KMS-11 (cell line): ENCODE results near the gene MOB1B.

ENCODE experiments used
- H2AFZ ChIP-seq: fragments of 200-600 bp; sonication (generic); 2 replicates; pipeline ENCODE4 v1.6.1; 2016; ENCODE audit warnings: antibody characterized with exemption, mixed run types, low read depth
- H3K27ac ChIP-seq: fragments of 200-600 bp; sonication (generic); 2 replicates; pipeline ENCODE4 v1.6.1; 2016; ENCODE audit warnings: mild to moderate bottlenecking, mixed run types
- H3K27me3 ChIP-seq: fragments of 200-600 bp; sonication (generic); 2 replicates; pipeline ENCODE4 v1.6.1; 2017; ENCODE audit warnings: mild to moderate bottlenecking, low read depth, mixed run types, moderate library complexity; ENCODE audit not compliant: insufficient read depth
- H3K36me3 ChIP-seq: fragments of 200-600 bp; sonication (generic); 2 replicates; pipeline ENCODE4 v1.6.1; 2017; ENCODE audit warnings: mild to moderate bottlenecking, mixed run types; ENCODE audit not compliant: insufficient read depth
- H3K4me1 ChIP-seq: fragments of 200-600 bp; sonication (generic); 2 replicates; pipeline ENCODE4 v1.6.1; 2016; ENCODE audit warnings: mild to moderate bottlenecking, low read depth, mixed run types; ENCODE audit not compliant: poor library complexity, severe bottlenecking
- H3K4me2 ChIP-seq: fragments of 200-600 bp; sonication (generic); 2 replicates; pipeline ENCODE4 v1.7.0; 2016; ENCODE audit warnings: mild to moderate bottlenecking, mixed run types
- H3K4me3 ChIP-seq: fragments of 200-600 bp; sonication (generic); IDR thresholded peaks from 2 replicates; pipeline ENCODE4 v1.6.1; 2017; ENCODE audit warnings: low read depth, low read length, mixed read lengths; ENCODE audit not compliant: insufficient read depth
- H3K79me2 ChIP-seq: fragments of 200-600 bp; sonication (generic); 2 replicates; pipeline ENCODE4 v1.6.1; 2016; ENCODE audit warnings: low read depth, mixed run types; ENCODE audit not compliant: insufficient read depth
- H3K9ac ChIP-seq: fragments of 200-600 bp; sonication (generic); 2 replicates; pipeline ENCODE4 v1.6.1; 2016; ENCODE audit warnings: mild to moderate bottlenecking, mixed run types
- H4K20me1 ChIP-seq: fragments of 200-600 bp; sonication (generic); 2 replicates; pipeline ENCODE4 v1.6.1; 2016; ENCODE audit warnings: mild to moderate bottlenecking, mixed run types; ENCODE audit not compliant: insufficient read depth
- CTCF ChIP-seq: fragments of 200-600 bp; sonication (generic); conservative IDR thresholded peaks from 2 replicates; pipeline ENCODE4 v1.6.1; 2017; ENCODE audit warnings: low read depth, mild to moderate bottlenecking, antibody characterized with exemption, low read length, moderate library complexity, mixed read lengths

The MOB1B gene

GRCh38 chr4:70956549-70957210 is 54.5 kb downstream of the MOB1B start:
- TF ChIP-seq CTCF, result no peak
- H3K4me2 ChIP-seq, result no peak overlapping the region
- H3K4me3 ChIP-seq, result no peak overlapping the region
- no peak overlapping the region for H2AFZ ChIP-seq
- H4K20me1 ChIP-seq, result no peaks in the 10 kb centered on the region
- H3K27me3 ChIP-seq, result no peaks in the 10 kb centered on the region
- no peaks in the 10 kb centered on the region for H3K36me3 ChIP-seq
- H3K9ac ChIP-seq, result no peak overlapping the region
- no peak overlapping the region for H3K27ac ChIP-seq
- H3K79me2 ChIP-seq, result no peaks in the 10 kb centered on the region
- peaks cover 11% of the 10 kb centered on the region for H3K4me1 ChIP-seq

- Histone ChIP-seq H3K27me3 (no peaks in the 10 kb centered on the region), H4K20me1 (no peaks in the 10 kb centered on the region), H3K4me2 (no peak overlapping the region), H2AFZ (no peak overlapping the region), H3K79me2 (no peaks in the 10 kb centered on the region), H3K36me3 (no peaks in the 10 kb centered on the region), H3K27ac (no peak overlapping the region), H3K4me3 (no peak overlapping the region), H3K4me1 (peaks cover 7% of the 10 kb centered on the region), H3K9ac (no peak overlapping the region)
- no peak for TF ChIP-seq CTCF
Observed at GRCh38 chr4:70958681-70959080, 56.5 kb downstream of the MOB1B start.

- Histone ChIP-seq H3K9ac (no peak overlapping the region), H3K27me3 (no peaks in the 10 kb centered on the region), H3K4me1 (no peaks in the 10 kb centered on the region), H3K4me3 (no peak overlapping the region), H3K27ac (no peak overlapping the region), H3K79me2 (no peaks in the 10 kb centered on the region), H3K36me3 (no peaks in the 10 kb centered on the region), H2AFZ (no peak overlapping the region), H3K4me2 (no peak overlapping the region), H4K20me1 (no peaks in the 10 kb centered on the region)
- TF ChIP-seq CTCF, result no peak
Observed at GRCh38 chr4:70969076-70969475, 66.9 kb downstream of the MOB1B start.

- Histone ChIP-seq H2AFZ (no peak overlapping the region), H3K4me2 (no peak overlapping the region), H4K20me1 (no peaks in the 10 kb centered on the region), H3K4me1 (no peaks in the 10 kb centered on the region), H3K79me2 (no peaks in the 10 kb centered on the region), H3K36me3 (no peaks in the 10 kb centered on the region), H3K9ac (no peak overlapping the region), H3K4me3 (no peak overlapping the region), H3K27me3 (no peaks in the 10 kb centered on the region), H3K27ac (no peak overlapping the region)
- TF ChIP-seq CTCF, result no peak
Observed at GRCh38 chr4:70976252-70976651, 74.1 kb downstream of the MOB1B start.
